ENCODE data around the gene VASP. TPM values are rescaled to one million over a fixed set of nuclear protein-coding genes. Genes with fewer than 3 reads are reported as not detected.
A peak's percentile ranks its signal among the peaks of the same experiment; 100 is the strongest.

VASP gene
- total and polyA plus RNA-seq, 2 donors (not counting 1 experiment from before 2014, with no cell fraction given) = 79.5 to 108 TPM

GRCh38 chr19:45507872-45508416 is 665 bp downstream of the VASP start:
- WGBS (ENCODE audit: insufficient coverage) = under 1% methylated on average over 15 of the region's 22 CpGs
- POLR2A ChIA-PET = interaction anchor here (0.6 to 1.1 kb wide), 6 partner anchors 29 to 209 kb away, joined by 4 to 6 read pairs (median 5); partner anchors contain the start of gene OPA3
- H3K4me3 Mint-ChIP-seq = peak overlapping the region; percentile 86
- TF ChIP-seq CTCF (IDR thresholded peaks at IDR 0.05) (no peak), EZH2 (IDR thresholded peaks at IDR 0.05; ENCODE audit: borderline replicate concordance, insufficient read depth, low read depth, low read length, poor library complexity, severe bottlenecking) (no peak)
- DNase-seq (peak; percentile 47), ATAC-seq (ENCODE audit: low read depth) (no peak)
- peak overlapping the region; percentile 71 for H2AFZ ChIP-seq (ENCODE audit: insufficient read depth, low read depth, low read length, poor library complexity, severe bottlenecking)
- H3K4me2 ChIP-seq (replicated peaks; ENCODE audit: low read depth, low read length, poor library complexity, severe bottlenecking) = peak overlapping the region; percentile 84
- intact Hi-C loops (cut with micrococcal nuclease) = loop anchor here (1.0 to 5.0 kb wide), 8 partner anchors 7 to 379 kb away; partner anchors contain the start of genes DMWD, IRF2BP1, OPA3 and POLR1G
- peaks cover 75% of the 10 kb centered on the region for H3K79me2 ChIP-seq (ENCODE audit: control insufficient read depth, insufficient read depth, low read length)
- H3K9ac ChIP-seq (ENCODE audit: low read length) = peak overlapping the region; percentile 90
- no peaks in the 10 kb centered on the region for H3K9me3 Mint-ChIP-seq (ENCODE audit: insufficient read depth)
- peaks cover 0 to 3% (median 0%) of the 10 kb centered on the region in 3 donors for H3K9me3 ChIP-seq (ENCODE audit: control extremely low read depth in 1 of 3, control insufficient read depth in 2 of 3, insufficient read depth in 1 of 3, low read length in 2 of 3)
- peaks cover 41 to 49% of the 10 kb centered on the region in 2 donors for H3K4me1 ChIP-seq (ENCODE audit: control insufficient read depth in 2 of 2, insufficient read depth in 2 of 2, low read length in 2 of 2)
- H3K27ac ChIP-seq (ENCODE audit: low read length in 2 of 2) = peak overlapping the region; percentile 43 to 87
- H3K36me3 ChIP-seq (replicated peaks in 1 of 2; ENCODE audit: control extremely low read depth in 1 of 2, control insufficient read depth in 1 of 2, extremely low read depth in 1 of 2, insufficient read depth in 2 of 2, low read length in 1 of 2) = no peaks in the 10 kb centered on the region
- peaks cover 54% of the 10 kb centered on the region for H3K4me1 Mint-ChIP-seq
- peaks cover 32% of the 10 kb centered on the region for H4K20me1 ChIP-seq (ENCODE audit: control insufficient read depth, insufficient read depth, low read length, poor library complexity, severe bottlenecking)
- H3K27me3 Mint-ChIP-seq = no peaks in the 10 kb centered on the region
- H3K4me3 ChIP-seq (ENCODE audit: control extremely low read depth in 1 of 5, extremely low read depth in 1 of 5, insufficient read depth in 1 of 5, low read depth in 2 of 5, low read length in 4 of 5) = peak overlapping the region; percentile 63 to 96 (median 84)
- H3K27ac Mint-ChIP-seq = peak overlapping the region; percentile 82
- CTCF ChIA-PET = interaction anchor here (1.0 to 3.4 kb wide), 6 partner anchors 8 to 69 kb away, joined by 3 to 12 read pairs (median 4); no protein-coding TSS in a partner anchor
- H3K27me3 ChIP-seq (replicated peaks in 1 of 4; ENCODE audit: control extremely low read depth in 1 of 4, control insufficient read depth in 3 of 4, insufficient read depth in 4 of 4, low read length in 3 of 4) = no peaks in the 10 kb centered on the region

GRCh38 chr19:45508417-45508860 is 1.2 kb downstream of the VASP start:
- POLR2A ChIA-PET = interaction anchor here (0.6 to 1.1 kb wide), 4 partner anchors 29 to 168 kb away, joined by 4 to 6 read pairs (median 4); partner anchors contain the start of gene OPA3
- Mint-ChIP-seq H3K9me3 (ENCODE audit: insufficient read depth) (no peaks in the 10 kb centered on the region), H3K4me1 (peaks cover 58% of the 10 kb centered on the region), H3K27ac (peak overlapping the region; percentile 82), H3K4me3 (peak overlapping the region; percentile 86), H3K27me3 (no peaks in the 10 kb centered on the region)
- Histone ChIP-seq H3K9me3 (ENCODE audit: control extremely low read depth in 1 of 3, control insufficient read depth in 2 of 3, insufficient read depth in 1 of 3, low read length in 2 of 3) (peaks cover 0 to 3% (median 0%) of the 10 kb centered on the region in 3 donors), H4K20me1 (ENCODE audit: control insufficient read depth, insufficient read depth, low read length, poor library complexity, severe bottlenecking) (peaks cover 35% of the 10 kb centered on the region), H3K27me3 (replicated peaks in 1 of 4; ENCODE audit: control extremely low read depth in 1 of 4, control insufficient read depth in 3 of 4, insufficient read depth in 4 of 4, low read length in 3 of 4) (no peaks in the 10 kb centered on the region), H3K36me3 (replicated peaks in 1 of 2; ENCODE audit: control extremely low read depth in 1 of 2, control insufficient read depth in 1 of 2, extremely low read depth in 1 of 2, insufficient read depth in 2 of 2, low read length in 1 of 2) (no peaks in the 10 kb centered on the region), H3K79me2 (ENCODE audit: control insufficient read depth, insufficient read depth, low read length) (peaks cover 80% of the 10 kb centered on the region), H3K27ac (ENCODE audit: low read length in 2 of 2) (peak overlapping the region; percentile 43 to 87), H3K9ac (ENCODE audit: low read length) (peak overlapping the region; percentile 90), H2AFZ (ENCODE audit: insufficient read depth, low read depth, low read length, poor library complexity, severe bottlenecking) (peak overlapping the region; percentile 71), H3K4me2 (replicated peaks; ENCODE audit: low read depth, low read length, poor library complexity, severe bottlenecking) (peak overlapping the region; percentile 84), H3K4me3 (ENCODE audit: control extremely low read depth in 1 of 5, extremely low read depth in 1 of 5, insufficient read depth in 1 of 5, low read depth in 2 of 5, low read length in 4 of 5) (peak overlapping the region; percentile 63 to 96 (median 84)), H3K4me1 (ENCODE audit: control insufficient read depth in 2 of 2, insufficient read depth in 2 of 2, low read length in 2 of 2) (peaks cover 46 to 54% of the 10 kb centered on the region in 2 donors)
- TF ChIP-seq CTCF (IDR thresholded peaks at IDR 0.05) (no peak), EZH2 (IDR thresholded peaks at IDR 0.05; ENCODE audit: borderline replicate concordance, insufficient read depth, low read depth, low read length, poor library complexity, severe bottlenecking) (no peak)
- ATAC-seq (ENCODE audit: low read depth) (no peak), DNase-seq (peak; percentile 64)
- intact Hi-C loops (cut with micrococcal nuclease) = loop anchor here (5.0 kb wide), 2 partner anchors 184 to 379 kb away; partner anchors contain the start of genes IRF2BP1, QPCTL and SNRPD2
- CTCF ChIA-PET = interaction anchor here (1.0 to 3.4 kb wide), 5 partner anchors 9 to 70 kb away, joined by 3 to 12 read pairs (median 4); no protein-coding TSS in a partner anchor
- WGBS (ENCODE audit: insufficient coverage) = 0% methylated on average over 3 of the region's 26 CpGs
